Esophagus squamous epithelium (tissue), 5 donors: ENCODE measurements around the gene FGFRL1. TPM values are rescaled to one million over a fixed set of nuclear protein-coding genes. Genes with fewer than 3 reads are reported as not detected.
A peak's percentile ranks its signal among the peaks of the same experiment; 100 is the strongest.

Experiments used
- DNase-seq: peaks from one replicate; lab custom pipeline; 2025; lab: John Stamatoyannopoulos, UW
- H3K27ac ChIP-seq, 4 donors: fragments of 200-600 bp; sonication (generic); one replicate each; pipeline ENCODE4 v1.5.1; 2016 to 2019; ENCODE audit warnings: mild to moderate bottlenecking in 1 of 4
- H3K27me3 ChIP-seq, 4 donors: fragments of 200-600 bp; sonication (generic); 1 replicate in 3 of 4; 2 replicates in 1 of 4; pipeline versions ENCODE4 v1.5.1 to v1.6.0; 2017 to 2021; ENCODE audit warnings: antibody characterized with exemption in 1 of 4
- H3K36me3 ChIP-seq, 3 donors: fragments of 200-600 bp; sonication (generic); one replicate each; pipeline ENCODE4 v1.5.1; 2016 to 2019
- H3K4me1 ChIP-seq, 3 donors: fragments of 200-600 bp; sonication (generic); one replicate each; pipeline ENCODE4 v1.5.1; 2017 to 2019
- H3K4me3 ChIP-seq, 4 donors: fragments of 200-600 bp; sonication (generic); 1 replicate in 3 of 4; 2 replicates in 1 of 4; pipeline ENCODE4 v1.5.1; 2016 to 2019; ENCODE audit warnings: mild to moderate bottlenecking in 2 of 4, moderate library complexity in 1 of 4
- H3K9me3 ChIP-seq, 3 donors: fragments of 200-600 bp; sonication (generic); one replicate each; pipeline ENCODE4 v1.5.1; 2016 to 2019
- POLR2A ChIP-seq, 4 donors: fragments of 450-650 bp; IDR thresholded peaks; one replicate each; pipeline ENCODE4 v1.6.1; 2017; ENCODE audit warnings: antibody characterized with exemption in 4 of 4, mild to moderate bottlenecking in 4 of 4, moderate library complexity in 3 of 4
- WGBS, 2 donors: methylation state at CpG; one replicate each; pipeline ENCODE4 v1.1.5; 2018; 5-methylcytosine and 5-hydroxymethylcytosine counted together
- intact Hi-C: fragments of 100-400 bp; cut with DNase I; formaldehyde crosslinking; loops from one replicate; pipeline ENCODE4 v1.15.0; 2022
- total RNA-seq, 4 donors: library from RNA; depleted of rRNA; stranded (reverse); fragments of >200 nt; gene quantifications; one replicate each; pipeline ENCODE4 v1.1.0, GENCODE V29; 2016
- TF ChIP-seq, protein P1 (sequence below), 6 experiments: fragments of 450-650 bp in 4 of 6; fragments of 200-600 bp in 2 of 6; sonication (generic) in 2 of 6; IDR thresholded peaks; one replicate each; pipeline ENCODE4 v1.5.1; 2016 to 2019; ENCODE audit warnings: antibody characterized with exemption in 6 of 6, mild to moderate bottlenecking in 4 of 6, moderate library complexity in 4 of 6
- donor health status: DM: yes; HTN: yes; CAD: no.

Gene FGFRL1
- total RNA-seq, 4 donors from 2014 or later: 2.8 to 10.1 (median 4.7) TPM

DNA sequence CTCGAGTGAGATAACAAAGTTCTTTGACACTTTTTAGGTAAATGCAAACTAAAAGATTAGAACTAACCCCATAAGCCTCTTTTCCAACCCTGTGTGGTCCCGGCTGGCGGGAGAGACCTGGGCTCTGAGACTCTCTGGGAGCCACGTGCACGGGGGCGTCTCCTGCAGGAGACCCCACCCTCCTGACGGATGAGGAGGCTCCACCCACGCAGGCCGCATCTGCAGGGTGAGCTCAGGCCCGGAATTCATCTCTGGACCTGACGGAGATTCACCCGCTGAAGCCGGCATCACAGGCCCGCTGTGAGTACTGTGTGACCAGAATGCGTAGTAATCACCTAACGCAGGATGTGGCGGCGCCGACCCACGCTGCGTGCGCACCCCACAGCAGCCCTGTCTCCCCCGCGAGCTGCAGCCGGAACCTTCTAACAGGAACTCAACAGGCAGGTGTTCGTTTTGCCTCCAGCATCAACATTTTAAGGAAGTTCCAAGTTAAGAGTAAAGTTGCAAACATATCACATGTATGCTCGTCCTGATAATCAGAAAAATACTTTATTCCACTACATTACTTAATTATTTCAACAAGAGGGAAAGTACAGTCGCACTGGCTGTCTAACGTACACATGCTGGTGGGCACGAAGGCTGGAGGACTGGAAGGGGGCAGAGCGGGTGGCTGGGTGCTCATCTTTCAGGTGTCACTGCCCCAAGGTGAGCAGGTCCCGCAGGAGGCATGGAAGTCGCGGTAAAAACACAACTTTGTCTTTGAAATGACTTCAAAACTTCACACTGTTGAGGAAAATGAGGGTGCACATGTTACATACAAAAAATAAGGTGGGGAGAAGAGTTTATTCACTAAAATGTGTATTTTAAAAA, 44.5 kb downstream of the FGFRL1 start:
- peak overlapping the region in 1 of 4 donors; percentile 16 for H3K4me3 ChIP-seq

DNA sequence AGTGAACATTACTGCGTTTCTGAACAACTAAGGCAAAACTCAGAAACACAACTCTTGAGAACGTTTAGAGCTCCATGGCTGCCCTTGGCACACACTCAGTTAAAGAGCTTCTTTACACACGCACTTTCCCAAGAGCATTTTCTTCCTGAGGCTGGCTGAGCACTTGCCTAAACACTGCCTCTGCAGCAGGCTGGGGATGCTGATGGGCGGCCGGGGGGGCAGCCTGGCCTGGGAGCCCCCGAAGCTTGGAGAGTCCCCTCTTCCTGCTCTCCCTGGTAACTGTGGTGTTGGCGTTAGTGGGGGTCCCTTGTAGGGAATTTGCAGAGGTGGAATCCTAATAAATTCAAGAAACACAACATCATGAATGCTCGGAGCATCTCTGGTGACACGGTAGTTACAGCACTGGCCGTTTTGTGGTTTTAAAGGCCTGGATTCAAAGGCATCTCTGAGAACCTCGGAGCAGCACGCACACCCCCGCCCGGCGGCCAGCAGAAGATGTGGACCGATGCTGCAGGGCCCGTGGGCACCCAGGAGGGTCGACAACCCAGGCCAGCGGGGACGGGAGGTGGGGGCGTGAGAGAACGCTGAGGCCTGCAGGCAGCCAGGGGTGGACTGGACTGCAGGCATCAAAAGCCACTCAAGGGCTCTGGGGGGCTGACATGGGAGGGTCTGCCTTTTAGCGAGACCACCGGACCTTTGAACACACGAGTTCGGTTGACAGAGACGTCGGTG, 45.4 kb downstream of the FGFRL1 start:
- intact Hi-C loops: no loop called here
- TF ChIP-seq, protein P1, sequence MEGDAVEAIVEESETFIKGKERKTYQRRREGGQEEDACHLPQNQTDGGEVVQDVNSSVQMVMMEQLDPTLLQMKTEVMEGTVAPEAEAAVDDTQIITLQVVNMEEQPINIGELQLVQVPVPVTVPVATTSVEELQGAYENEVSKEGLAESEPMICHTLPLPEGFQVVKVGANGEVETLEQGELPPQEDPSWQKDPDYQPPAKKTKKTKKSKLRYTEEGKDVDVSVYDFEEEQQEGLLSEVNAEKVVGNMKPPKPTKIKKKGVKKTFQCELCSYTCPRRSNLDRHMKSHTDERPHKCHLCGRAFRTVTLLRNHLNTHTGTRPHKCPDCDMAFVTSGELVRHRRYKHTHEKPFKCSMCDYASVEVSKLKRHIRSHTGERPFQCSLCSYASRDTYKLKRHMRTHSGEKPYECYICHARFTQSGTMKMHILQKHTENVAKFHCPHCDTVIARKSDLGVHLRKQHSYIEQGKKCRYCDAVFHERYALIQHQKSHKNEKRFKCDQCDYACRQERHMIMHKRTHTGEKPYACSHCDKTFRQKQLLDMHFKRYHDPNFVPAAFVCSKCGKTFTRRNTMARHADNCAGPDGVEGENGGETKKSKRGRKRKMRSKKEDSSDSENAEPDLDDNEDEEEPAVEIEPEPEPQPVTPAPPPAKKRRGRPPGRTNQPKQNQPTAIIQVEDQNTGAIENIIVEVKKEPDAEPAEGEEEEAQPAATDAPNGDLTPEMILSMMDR (IDR thresholded peaks at IDR 0.05): no peak
- no peak for TF ChIP-seq POLR2A (IDR thresholded peaks at IDR 0.05)

More for the DNA sequence above, 44.5 kb downstream of the FGFRL1 start:
- H3K27ac ChIP-seq: peak overlapping the region in 1 of 4 donors; percentile 32
- peak in 2 of 4 donors; percentile 27 to 37 for TF ChIP-seq POLR2A (IDR thresholded peaks at IDR 0.05)
- TF ChIP-seq, protein P1 (IDR thresholded peaks at IDR 0.05): no peak
- H3K36me3 ChIP-seq: no peaks in the 10 kb centered on the region
- 59 to 60% methylated on average over 18 to 24 of the region's 34 CpGs for WGBS, 2 donors
- peaks cover 0 to 96% (median 0%) of the 10 kb centered on the region in 4 donors for H3K27me3 ChIP-seq
- intact Hi-C loops: no loop called here
- peaks cover 4 to 41% (median 12%) of the 10 kb centered on the region in 3 donors for H3K4me1 ChIP-seq
- no peak for DNase-seq
- H3K9me3 ChIP-seq: no peaks in the 10 kb centered on the region

DNA sequence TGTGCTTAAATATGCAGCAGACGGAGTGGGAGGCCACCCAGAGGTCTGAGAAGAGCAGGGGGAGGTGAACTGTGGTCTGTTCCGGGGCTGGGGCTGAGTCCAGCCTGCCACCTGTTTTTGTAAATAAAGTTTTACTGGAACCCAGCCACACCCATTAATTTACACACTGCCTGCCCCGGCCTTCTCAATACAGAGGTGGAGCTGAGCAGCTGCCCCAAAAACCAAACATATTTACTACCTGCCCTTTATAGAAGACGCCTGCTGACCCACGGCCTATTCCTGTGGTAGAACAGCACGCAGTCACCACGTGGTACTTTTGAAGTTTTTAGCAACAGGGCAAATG, 45.9 kb downstream of the FGFRL1 start:
- intact Hi-C loops: no loop called here
- TF ChIP-seq, protein P1 (IDR thresholded peaks at IDR 0.05): no peak
- TF ChIP-seq POLR2A (IDR thresholded peaks at IDR 0.05): no peak
- Histone ChIP-seq H3K9me3 (no peaks in the 10 kb centered on the region), H3K36me3 (no peaks in the 10 kb centered on the region), H3K4me3 (no peak overlapping the region), H3K27me3 (peaks cover 0 to 96% (median 0%) of the 10 kb centered on the region in 4 donors), H3K27ac (no peak overlapping the region), H3K4me1 (peaks cover 4 to 39% (median 12%) of the 10 kb centered on the region in 3 donors)
- 69 to 72% methylated on average over 7 of the region's 7 CpGs for WGBS, 2 donors
- DNase-seq: no peak

More for the DNA sequence above, 45.4 kb downstream of the FGFRL1 start:
- DNase-seq: no peak
- H3K27ac ChIP-seq: no peak overlapping the region
- H3K27me3 ChIP-seq: peaks cover 0 to 96% (median 0%) of the 10 kb centered on the region in 4 donors
- H3K4me3 ChIP-seq: no peak overlapping the region
- no peaks in the 10 kb centered on the region for H3K36me3 ChIP-seq
- H3K9me3 ChIP-seq: no peaks in the 10 kb centered on the region
- peaks cover 4 to 41% (median 12%) of the 10 kb centered on the region in 3 donors for H3K4me1 ChIP-seq
- 59 to 81% methylated on average over 8 to 22 of the region's 28 CpGs for WGBS, 2 donors

DNA sequence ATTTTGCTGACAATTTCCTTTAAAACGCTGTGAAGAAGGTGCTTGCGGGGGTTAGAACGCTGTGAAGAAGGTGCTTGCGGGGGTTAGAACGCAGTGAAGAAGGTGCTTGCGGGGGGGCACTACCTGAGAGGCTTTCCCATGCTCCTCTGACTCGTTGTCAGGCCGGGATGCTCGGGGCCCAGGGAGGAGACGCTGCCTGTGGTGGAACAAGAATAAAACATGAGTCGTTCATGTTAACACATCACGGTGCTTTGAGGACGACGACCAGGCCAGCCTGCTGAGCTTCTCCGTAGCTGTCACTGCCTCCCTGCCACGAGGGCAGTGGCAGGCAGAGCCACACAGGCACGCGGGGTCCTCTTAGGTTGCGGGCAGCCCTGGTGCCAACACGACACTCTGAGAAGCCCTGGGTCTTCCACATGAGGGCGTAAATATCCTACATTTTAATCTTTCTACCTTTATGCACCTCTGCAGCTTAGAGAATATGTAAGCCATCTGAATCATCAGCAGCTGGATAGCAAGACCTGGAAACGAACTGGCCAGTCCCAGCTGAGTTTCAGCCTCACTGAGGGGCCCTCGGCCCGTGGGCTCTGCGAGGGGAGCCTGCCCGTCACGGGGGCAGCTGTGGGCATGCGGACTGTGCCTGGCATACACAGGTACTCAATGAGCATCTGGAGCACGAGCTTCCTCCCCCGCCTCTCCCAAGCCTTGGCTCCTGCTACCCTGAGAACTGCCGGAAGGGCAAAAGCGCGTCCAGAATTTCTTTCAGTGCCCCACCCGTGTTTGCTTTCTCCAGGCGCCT, 47.0 kb downstream of the FGFRL1 start:
- H3K4me3 ChIP-seq: no peak overlapping the region
- no peak overlapping the region for H3K27ac ChIP-seq
- 54 to 56% methylated on average over 18 to 21 of the region's 35 CpGs for WGBS, 2 donors
- H3K36me3 ChIP-seq: no peaks in the 10 kb centered on the region
- peaks cover 0 to 28% (median 3%) of the 10 kb centered on the region in 3 donors for H3K4me1 ChIP-seq
- intact Hi-C loops: no loop called here
- H3K27me3 ChIP-seq: peaks cover 0 to 93% (median 1%) of the 10 kb centered on the region in 4 donors
- TF ChIP-seq POLR2A (IDR thresholded peaks at IDR 0.05): no peak
- TF ChIP-seq, protein P1 (IDR thresholded peaks at IDR 0.05): no peak
- DNase-seq: no peak
- H3K9me3 ChIP-seq: no peaks in the 10 kb centered on the region
